A673 (cell line): Measurements from ENCODE around the gene KLF3. TPM values are rescaled to one million over a fixed set of nuclear protein-coding genes. Genes with fewer than 3 reads are reported as not detected.

Source experiments
- BruUV-seq: library from RNA; stranded (reverse); fragments of 400-500 nt; replicated peaks from 2 replicates; lab custom pipeline; 2021; lab: Mats Ljungman, UMichigan
- CTCF ChIA-PET: fragments of 300-600 bp; sonication (Branson Sonifier 250); formaldehyde crosslinking; loops from one replicate; lab custom pipeline; 2022; ENCODE audit warnings: antibody characterized with exemption; lab: Charles Lee
- POLR2A ChIA-PET: fragments of 300-600 bp; sonication (Branson Sonifier 250); formaldehyde crosslinking; loops from one replicate; lab custom pipeline; 2022; ENCODE audit warnings: antibody characterized with exemption; ENCODE audit not compliant: low non-redundant PET; lab: Charles Lee
- DNase-seq: peaks from one replicate; pipeline ENCODE4 v3.0.0-alpha.2; 2015; ENCODE audit warnings: low spot score
- H3K27ac ChIP-seq: fragments of 200-600 bp; sonication (generic); 2 replicates; pipeline ENCODE4 v1.5.1; 2016; ENCODE audit warnings: mixed run types, low read depth, mild to moderate bottlenecking, mixed read lengths, antibody characterized with exemption, low read length; ENCODE audit not compliant: poor library complexity, severe bottlenecking
- H3K27me3 ChIP-seq: fragments of 200-600 bp; sonication (generic); replicated peaks from 2 replicates; pipeline ENCODE4 v1.6.1; 2017; ENCODE audit warnings: mixed run types, low read depth, mild to moderate bottlenecking, mixed read lengths, antibody characterized with exemption, low read length; ENCODE audit not compliant: insufficient read depth, poor library complexity
- H3K36me3 ChIP-seq: fragments of 200-600 bp; sonication (generic); 2 replicates; pipeline ENCODE4 v1.6.1; 2016; ENCODE audit warnings: mixed run types, mild to moderate bottlenecking, mixed read lengths, antibody characterized with exemption, low read length; ENCODE audit not compliant: insufficient read depth, poor library complexity, severe bottlenecking
- H3K4me1 ChIP-seq: fragments of 200-600 bp; sonication (generic); 2 replicates; pipeline ENCODE4 v1.6.1; 2017; ENCODE audit warnings: mixed run types, mild to moderate bottlenecking, mixed read lengths, antibody characterized with exemption, low read length; ENCODE audit not compliant: insufficient read depth, poor library complexity, severe bottlenecking
- H3K4me3 ChIP-seq: fragments of 200-600 bp; sonication (generic); 2 replicates; pipeline ENCODE4 v1.5.1; 2016; ENCODE audit warnings: low read depth, mixed run types, mild to moderate bottlenecking, mixed read lengths, low read length; ENCODE audit not compliant: poor library complexity, severe bottlenecking
- H3K9me3 ChIP-seq: fragments of 200-600 bp; sonication (generic); 2 replicates; pipeline ENCODE4 v1.6.1; 2016; ENCODE audit warnings: mixed run types, low read depth, mild to moderate bottlenecking, mixed read lengths, antibody characterized with exemption, low read length; ENCODE audit not compliant: poor library complexity, severe bottlenecking
- EZH2 ChIP-seq: fragments of 200-600 bp; sonication (generic); IDR thresholded peaks from 2 replicates; pipeline ENCODE4 v1.6.1; 2017; ENCODE audit warnings: borderline replicate concordance, low read depth, mild to moderate bottlenecking, mixed read lengths, antibody characterized with exemption, low read length; ENCODE audit not compliant: poor library complexity, severe bottlenecking
- intact Hi-C: fragments of 100-400 bp; cut with micrococcal nuclease; formaldehyde crosslinking; loops from one replicate; pipeline ENCODE4 v1.10.0; 2022; ENCODE audit not compliant: unreplicated experiment
- total RNA-seq: library from RNA; stranded (reverse); gene quantifications from 2 replicates; pipeline ENCODE4 v1.2.3, GENCODE V29; 2021
- TF ChIP-seq, protein P1 (sequence below): fragments of 300-800, 200-600 bp; sonication (generic); conservative IDR thresholded peaks from 2 replicates; pipeline ENCODE4 v1.5.1; 2017; ENCODE audit warnings: low read depth, mild to moderate bottlenecking, antibody characterized with exemption, low read length, moderate library complexity, mixed read lengths

Gene KLF3
- total RNA-seq, 1 experiment from 2014 or later: 36.1 TPM

DNA sequence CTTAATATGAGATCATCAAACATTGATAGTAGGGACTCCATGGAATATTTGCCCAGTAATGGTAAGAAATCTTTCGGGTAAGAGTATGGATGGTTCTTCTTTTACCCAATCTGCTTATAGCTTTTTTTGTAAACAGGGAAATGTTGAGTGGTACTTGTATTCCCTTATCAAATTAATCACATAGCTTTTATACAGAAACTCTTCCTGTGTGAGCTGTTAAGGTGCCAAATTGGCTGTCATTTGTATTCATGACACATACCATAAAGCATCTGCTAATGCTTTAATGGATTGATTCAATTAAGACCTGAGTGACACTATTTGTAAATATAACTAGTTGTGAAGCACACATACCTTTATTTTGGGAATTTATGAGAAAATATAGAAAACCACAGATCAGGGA, 34.2 kb downstream of the KLF3 start:
- H3K27me3 ChIP-seq: no peaks in the 10 kb centered on the region
- POLR2A ChIA-PET: no interaction called here
- no TSS peak for BruUV-seq
- CTCF ChIA-PET: no interaction called here
- peaks cover 31% of the 10 kb centered on the region for H3K36me3 ChIP-seq
- peaks cover 22% of the 10 kb centered on the region for H3K4me1 ChIP-seq
- no peak overlapping the region for H3K27ac ChIP-seq
- intact Hi-C loops: no loop called here
- no peak for DNase-seq
- no peaks in the 10 kb centered on the region for H3K9me3 ChIP-seq
- no peak for TF ChIP-seq EZH2
- TF ChIP-seq, protein P1, sequence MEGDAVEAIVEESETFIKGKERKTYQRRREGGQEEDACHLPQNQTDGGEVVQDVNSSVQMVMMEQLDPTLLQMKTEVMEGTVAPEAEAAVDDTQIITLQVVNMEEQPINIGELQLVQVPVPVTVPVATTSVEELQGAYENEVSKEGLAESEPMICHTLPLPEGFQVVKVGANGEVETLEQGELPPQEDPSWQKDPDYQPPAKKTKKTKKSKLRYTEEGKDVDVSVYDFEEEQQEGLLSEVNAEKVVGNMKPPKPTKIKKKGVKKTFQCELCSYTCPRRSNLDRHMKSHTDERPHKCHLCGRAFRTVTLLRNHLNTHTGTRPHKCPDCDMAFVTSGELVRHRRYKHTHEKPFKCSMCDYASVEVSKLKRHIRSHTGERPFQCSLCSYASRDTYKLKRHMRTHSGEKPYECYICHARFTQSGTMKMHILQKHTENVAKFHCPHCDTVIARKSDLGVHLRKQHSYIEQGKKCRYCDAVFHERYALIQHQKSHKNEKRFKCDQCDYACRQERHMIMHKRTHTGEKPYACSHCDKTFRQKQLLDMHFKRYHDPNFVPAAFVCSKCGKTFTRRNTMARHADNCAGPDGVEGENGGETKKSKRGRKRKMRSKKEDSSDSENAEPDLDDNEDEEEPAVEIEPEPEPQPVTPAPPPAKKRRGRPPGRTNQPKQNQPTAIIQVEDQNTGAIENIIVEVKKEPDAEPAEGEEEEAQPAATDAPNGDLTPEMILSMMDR: no peak
- no peak overlapping the region for H3K4me3 ChIP-seq

DNA sequence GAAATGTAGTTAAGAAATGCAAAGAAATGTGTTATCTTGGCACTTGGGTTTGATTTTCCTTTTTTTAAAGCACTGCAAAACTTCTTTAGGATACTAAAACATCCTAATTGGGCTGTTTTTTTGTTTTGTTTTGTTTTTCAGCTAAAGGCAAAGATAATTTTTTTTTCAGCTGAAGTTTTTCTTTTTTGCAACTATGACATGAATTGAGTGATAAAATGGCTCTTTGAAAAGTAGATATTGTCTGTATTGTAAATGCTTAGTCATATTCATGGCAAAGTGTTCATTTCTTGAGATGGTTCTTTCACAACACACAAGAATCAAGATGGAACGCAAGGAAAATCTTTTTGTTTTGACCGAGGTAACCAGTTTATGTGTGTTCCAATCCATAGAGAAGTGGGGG, 35.1 kb downstream of the KLF3 start:
- TF ChIP-seq, protein P1: no peak
- TF ChIP-seq EZH2: no peak
- POLR2A ChIA-PET: no interaction called here
- H3K4me3 ChIP-seq: no peak overlapping the region
- CTCF ChIA-PET: no interaction called here
- no peak for DNase-seq
- H3K36me3 ChIP-seq: peaks cover 27% of the 10 kb centered on the region
- no peak overlapping the region for H3K27ac ChIP-seq
- H3K9me3 ChIP-seq: no peaks in the 10 kb centered on the region
- H3K27me3 ChIP-seq: no peaks in the 10 kb centered on the region
- peaks cover 22% of the 10 kb centered on the region for H3K4me1 ChIP-seq
- intact Hi-C loops: no loop called here
- BruUV-seq: no TSS peak

DNA sequence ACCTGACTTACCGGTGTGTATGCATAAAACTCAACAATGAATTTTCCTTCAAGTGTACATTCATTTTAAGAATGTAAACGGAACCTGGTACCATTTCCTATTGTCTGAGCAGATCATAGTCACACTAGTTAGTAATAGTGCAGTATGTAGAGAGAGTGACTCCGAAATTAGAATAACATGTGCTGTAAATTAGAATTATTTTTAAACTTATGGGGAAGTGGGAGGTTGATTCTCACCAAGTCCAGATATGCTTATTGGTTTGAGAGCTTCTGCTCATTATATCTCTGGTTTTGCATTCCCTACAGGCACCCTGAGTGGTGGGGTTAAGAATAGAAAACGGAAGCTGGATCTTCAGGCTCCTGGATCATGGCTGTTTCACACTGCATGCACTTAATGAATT, 39.6 kb downstream of the KLF3 start:
- no peak overlapping the region for H3K27ac ChIP-seq
- H3K36me3 ChIP-seq: no peaks in the 10 kb centered on the region
- no peaks in the 10 kb centered on the region for H3K9me3 ChIP-seq
- no peaks in the 10 kb centered on the region for H3K27me3 ChIP-seq
- DNase-seq: no peak
- CTCF ChIA-PET: no interaction called here
- BruUV-seq: no TSS peak
- H3K4me3 ChIP-seq: no peak overlapping the region
- no peaks in the 10 kb centered on the region for H3K4me1 ChIP-seq
- intact Hi-C loops: no loop called here
- TF ChIP-seq EZH2: no peak
- TF ChIP-seq, protein P1: no peak
- POLR2A ChIA-PET: no interaction called here
